Natural killer cell (primary cell): Measurements from ENCODE around the gene CD2. TPM values are rescaled to one million over a fixed set of nuclear protein-coding genes. Genes with fewer than 3 reads are reported as not detected.

Source experiments
- ATAC-seq, 3 donors: fragments of 150-1000 bp in 2 of 3; fragments of 200-7000 bp in 1 of 3; cut with Tn5 transposase; 1 replicate in 1 of 3; 2 replicates in 2 of 3; pipeline ENCODE4 v1.10.0; 2021; ENCODE audit warnings: mild to moderate bottlenecking in 2 of 3, moderate library complexity in 2 of 3
- DNase-seq, 2 donors: peaks; one replicate each; pipeline versions ENCODE4 v3.0.0 to v3.0.0-alpha.2; 2013 to 2021; ENCODE audit warnings: mixed read lengths in 1 of 2
- H3K27ac ChIP-seq: one replicate; pipeline ENCODE4 v1.5.1; 2013; ENCODE audit warnings: mild to moderate bottlenecking, low read length
- H3K27me3 ChIP-seq: one replicate; pipeline ENCODE4 v1.6.1; 2013; ENCODE audit warnings: low read length; ENCODE audit not compliant: control insufficient read depth, insufficient read depth
- H3K36me3 ChIP-seq: one replicate; pipeline ENCODE4 v1.6.1; 2013; ENCODE audit warnings: low read length; ENCODE audit not compliant: control insufficient read depth, insufficient read depth
- H3K4me1 ChIP-seq: one replicate; pipeline ENCODE4 v1.6.1; 2013; ENCODE audit warnings: low read length; ENCODE audit not compliant: control insufficient read depth, insufficient read depth
- H3K4me3 ChIP-seq: one replicate; pipeline ENCODE4 v1.5.1; 2013; ENCODE audit warnings: low read length
- H3K9me3 ChIP-seq: one replicate; pipeline ENCODE4 v1.6.1; 2013; ENCODE audit warnings: low read length; ENCODE audit not compliant: control insufficient read depth, insufficient read depth
- H3K27ac Mint-ChIP-seq, 2 donors: one replicate each; pipeline ENCODE4 v1.8.0; 2022; ENCODE audit warnings: mild to moderate bottlenecking in 2 of 2, mixed read lengths in 2 of 2, moderate library complexity in 1 of 2
- H3K27me3 Mint-ChIP-seq, 2 donors: one replicate each; pipeline ENCODE4 v1.8.0; 2022; ENCODE audit warnings: low read depth in 2 of 2, mixed read lengths in 2 of 2
- H3K36me3 Mint-ChIP-seq: one replicate; pipeline ENCODE4 v1.8.0; 2022; ENCODE audit warnings: mixed read lengths
- H3K4me1 Mint-ChIP-seq, 2 donors: one replicate each; pipeline ENCODE4 v1.8.0; 2022; ENCODE audit warnings: mixed read lengths in 2 of 2
- H3K4me3 Mint-ChIP-seq: one replicate; pipeline ENCODE4 v1.8.0; 2022; ENCODE audit warnings: mild to moderate bottlenecking, moderate library complexity, mixed read lengths
- H3K9me3 Mint-ChIP-seq, 2 donors: one replicate each; pipeline ENCODE4 v1.8.0; 2022; ENCODE audit warnings: mixed read lengths in 2 of 2
- CTCF ChIP-seq: fragments of 200-600 bp; IDR thresholded peaks from one replicate; pipeline ENCODE4 v1.8.0; 2022; ENCODE audit warnings: antibody characterized with exemption
- WGBS: methylation state at CpG from one replicate; pipeline ENCODE4 v1.1.7; 2013; ENCODE audit warnings: missing lambda C conversion rate; ENCODE audit not compliant: insufficient coverage; 5-methylcytosine and 5-hydroxymethylcytosine counted together
- intact Hi-C: fragments of 100-400 bp; cut with micrococcal nuclease; formaldehyde crosslinking; loops from one replicate; pipeline ENCODE4 v1.14.2; 2022
- total RNA-seq, 4 donors: library from RNA; stranded (reverse); fragments of 120-200 nt in 1 of 4; gene quantifications; one replicate each; pipeline versions ENCODE4 v1.2.3 to v1.2.4, GENCODE V29; 2013 to 2022

CD2 gene
- total RNA-seq, 3 donors from 2014 or later (not counting 1 experiment from before 2014, with no cell fraction given), result 30.4 to 93.4 (median 60.8) TPM

- peak overlapping the region; percentile 36 for H3K4me3 Mint-ChIP-seq
- no peak for DNase-seq
- intact Hi-C loops, result no loop called here
- H3K27me3 Mint-ChIP-seq, result no peaks in the 10 kb centered on the region
- peaks cover 4% of the 10 kb centered on the region for H3K4me1 ChIP-seq
- ATAC-seq, result peak; percentile 38 to 59 (median 56)
- H3K4me3 ChIP-seq, result no peak overlapping the region
- H3K27me3 ChIP-seq, result no peaks in the 10 kb centered on the region
- WGBS, result 40% methylated on average over 1 of the region's 3 CpGs
- peaks cover 31% of the 10 kb centered on the region for H3K36me3 Mint-ChIP-seq
- H3K36me3 ChIP-seq, result peaks cover 12% of the 10 kb centered on the region
- H3K9me3 Mint-ChIP-seq, result no peaks in the 10 kb centered on the region
- H3K27ac Mint-ChIP-seq, result peak overlapping the region; percentile 63 to 64
- no peak overlapping the region for H3K27ac ChIP-seq
- H3K9me3 ChIP-seq, result no peaks in the 10 kb centered on the region
- TF ChIP-seq CTCF, result no peak
- peaks cover 27 to 37% of the 10 kb centered on the region in 2 donors for H3K4me1 Mint-ChIP-seq
These were observed 23.9 kb downstream of the CD2 start for GRCh38 chr1:116777831-116778830.

- Mint-ChIP-seq H3K4me3 (no peak overlapping the region), H3K27me3 (no peaks in the 10 kb centered on the region), H3K9me3 (peaks cover 0 to 4% of the 10 kb centered on the region in 2 donors), H3K36me3 (peaks cover 21% of the 10 kb centered on the region), H3K27ac (no peak overlapping the region), H3K4me1 (peaks cover 37 to 51% of the 10 kb centered on the region in 2 donors)
- no peak for ATAC-seq
- intact Hi-C loops, result no loop called here
- no peak for TF ChIP-seq CTCF
- H3K27me3 ChIP-seq, result no peaks in the 10 kb centered on the region
- peaks cover 3% of the 10 kb centered on the region for H3K9me3 ChIP-seq
- WGBS, result 94% methylated on average over 5 of the region's 6 CpGs
- peaks cover 22% of the 10 kb centered on the region for H3K4me1 ChIP-seq
- no peak overlapping the region for H3K4me3 ChIP-seq
- H3K36me3 ChIP-seq, result peaks cover 2% of the 10 kb centered on the region
- H3K27ac ChIP-seq, result no peak overlapping the region
- DNase-seq, result no peak
These were observed 26.8 kb downstream of the CD2 start for GRCh38 chr1:116781034-116781433.

GRCh38 chr1:116785006-116785405 is 30.8 kb downstream of the CD2 start:
- TF ChIP-seq CTCF, result no peak
- Mint-ChIP-seq H3K4me1 (peaks cover 51 to 69% of the 10 kb centered on the region in 2 donors), H3K27ac (peak overlapping the region; percentile 35 to 86), H3K4me3 (peak overlapping the region; percentile 22), H3K36me3 (peaks cover 22% of the 10 kb centered on the region), H3K9me3 (peaks cover 2 to 6% of the 10 kb centered on the region in 2 donors), H3K27me3 (no peaks in the 10 kb centered on the region)
- ATAC-seq, result no peak
- H3K36me3 ChIP-seq, result peaks cover 2% of the 10 kb centered on the region
- DNase-seq, result no peak
- H3K4me1 ChIP-seq, result peaks cover 21% of the 10 kb centered on the region
- no peak overlapping the region for H3K27ac ChIP-seq
- no peak overlapping the region for H3K4me3 ChIP-seq
- intact Hi-C loops, result no loop called here
- H3K9me3 ChIP-seq, result peaks cover 3% of the 10 kb centered on the region
- 76% methylated on average over 4 of the region's 4 CpGs for WGBS
- H3K27me3 ChIP-seq, result no peaks in the 10 kb centered on the region
